Mesothelial cell of epicardium (in vitro differentiated cells): Measurements from ENCODE around the gene HAO1. TPM values are rescaled to one million over a fixed set of nuclear protein-coding genes. Genes with fewer than 3 reads are reported as not detected.

ENCODE experiments used
- DNase-seq, 2 experiments: peaks; one replicate each; pipeline ENCODE4 v3.0.0; 2021; ENCODE audit warnings: low spot score in 2 of 2; ENCODE audit not compliant: unreplicated experiment in 2 of 2
- H3K27ac Mint-ChIP-seq: 2 replicates; pipeline ENCODE4 v1.8.0; 2021; ENCODE audit warnings: mixed read lengths
- H3K27me3 Mint-ChIP-seq: 2 replicates; pipeline ENCODE4 v1.8.0; 2021; ENCODE audit warnings: low read depth, mixed read lengths
- H3K36me3 Mint-ChIP-seq: 2 replicates; pipeline ENCODE4 v1.8.0; 2021; ENCODE audit warnings: mixed read lengths
- H3K4me1 Mint-ChIP-seq: 2 replicates; pipeline ENCODE4 v1.8.0; 2021; ENCODE audit warnings: mixed read lengths
- H3K4me3 Mint-ChIP-seq: 2 replicates; pipeline ENCODE4 v1.8.0; 2021; ENCODE audit warnings: mild to moderate bottlenecking, moderate library complexity, mixed read lengths
- H3K9me3 Mint-ChIP-seq: 2 replicates; pipeline ENCODE4 v1.8.0; 2021; ENCODE audit warnings: mixed read lengths
- total RNA-seq: library from RNA; stranded (reverse); gene quantifications from 3 replicates; pipeline ENCODE4 v1.2.1, GENCODE V29; 2021
- TF ChIP-seq, protein P1 (sequence below): fragments of 200-600 bp; sonication (generic); IDR thresholded peaks from one replicate; pipeline ENCODE4 v1.5.0; 2021; ENCODE audit warnings: antibody characterized with exemption; ENCODE audit not compliant: unreplicated experiment

HAO1 gene
- total RNA-seq, 1 donor from 2014 or later, result not detected

GRCh38 chr20:7882076-7882475 is 58.2 kb downstream of the HAO1 start:
- H3K4me3 Mint-ChIP-seq, result no peak overlapping the region
- no peak for DNase-seq
- no peaks in the 10 kb centered on the region for H3K36me3 Mint-ChIP-seq
- TF ChIP-seq, protein P1, sequence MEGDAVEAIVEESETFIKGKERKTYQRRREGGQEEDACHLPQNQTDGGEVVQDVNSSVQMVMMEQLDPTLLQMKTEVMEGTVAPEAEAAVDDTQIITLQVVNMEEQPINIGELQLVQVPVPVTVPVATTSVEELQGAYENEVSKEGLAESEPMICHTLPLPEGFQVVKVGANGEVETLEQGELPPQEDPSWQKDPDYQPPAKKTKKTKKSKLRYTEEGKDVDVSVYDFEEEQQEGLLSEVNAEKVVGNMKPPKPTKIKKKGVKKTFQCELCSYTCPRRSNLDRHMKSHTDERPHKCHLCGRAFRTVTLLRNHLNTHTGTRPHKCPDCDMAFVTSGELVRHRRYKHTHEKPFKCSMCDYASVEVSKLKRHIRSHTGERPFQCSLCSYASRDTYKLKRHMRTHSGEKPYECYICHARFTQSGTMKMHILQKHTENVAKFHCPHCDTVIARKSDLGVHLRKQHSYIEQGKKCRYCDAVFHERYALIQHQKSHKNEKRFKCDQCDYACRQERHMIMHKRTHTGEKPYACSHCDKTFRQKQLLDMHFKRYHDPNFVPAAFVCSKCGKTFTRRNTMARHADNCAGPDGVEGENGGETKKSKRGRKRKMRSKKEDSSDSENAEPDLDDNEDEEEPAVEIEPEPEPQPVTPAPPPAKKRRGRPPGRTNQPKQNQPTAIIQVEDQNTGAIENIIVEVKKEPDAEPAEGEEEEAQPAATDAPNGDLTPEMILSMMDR, result no peak
- no peaks in the 10 kb centered on the region for H3K9me3 Mint-ChIP-seq
- no peak overlapping the region for H3K27ac Mint-ChIP-seq
- H3K27me3 Mint-ChIP-seq, result peaks cover 5% of the 10 kb centered on the region
- no peaks in the 10 kb centered on the region for H3K4me1 Mint-ChIP-seq

DNA sequence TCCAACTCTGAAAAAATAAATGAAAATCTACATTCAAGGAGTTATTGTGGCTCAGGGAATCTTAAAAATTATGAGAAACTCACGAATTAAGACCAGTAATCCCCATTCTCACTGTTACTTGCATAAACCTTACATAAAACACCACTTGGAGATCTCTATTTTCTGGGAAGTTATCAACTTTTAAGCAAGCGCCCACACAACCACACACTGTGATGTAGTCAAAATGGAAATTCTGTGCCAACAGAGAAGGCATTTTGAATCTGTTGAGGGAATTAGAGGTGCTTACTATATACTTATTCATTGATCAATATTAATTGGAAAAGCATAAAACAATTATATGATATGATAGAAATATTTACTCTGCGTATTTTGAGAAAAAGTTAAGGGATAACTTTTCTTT is 58.7 kb downstream of the HAO1 start:
- no peak overlapping the region for H3K4me3 Mint-ChIP-seq
- no peaks in the 10 kb centered on the region for H3K9me3 Mint-ChIP-seq
- no peak for DNase-seq
- H3K4me1 Mint-ChIP-seq, result no peaks in the 10 kb centered on the region
- H3K27me3 Mint-ChIP-seq, result peaks cover 5% of the 10 kb centered on the region
- H3K36me3 Mint-ChIP-seq, result no peaks in the 10 kb centered on the region
- TF ChIP-seq, protein P1, result no peak
- H3K27ac Mint-ChIP-seq, result no peak overlapping the region

DNA sequence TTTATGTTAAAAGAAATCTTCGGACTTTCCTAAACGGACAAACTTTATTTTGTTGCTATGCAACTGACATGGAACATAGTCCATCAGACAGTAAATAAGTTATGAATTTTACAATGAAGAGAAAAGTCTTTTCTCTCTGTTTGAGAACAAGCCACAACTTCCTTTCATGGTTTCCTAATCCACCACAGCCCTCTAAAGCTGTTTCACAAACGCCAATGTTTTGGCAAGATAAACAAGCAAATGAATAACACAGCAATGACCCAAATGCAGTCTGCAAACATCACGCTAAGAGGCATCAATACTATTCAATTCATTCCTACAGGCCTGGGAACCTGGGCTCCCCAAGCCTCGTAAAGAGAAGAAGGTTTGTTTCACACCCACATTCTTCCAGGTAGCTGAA is 60.4 kb downstream of the HAO1 start:
- Mint-ChIP-seq H3K4me3 (no peak overlapping the region), H3K27me3 (no peaks in the 10 kb centered on the region)

DNA sequence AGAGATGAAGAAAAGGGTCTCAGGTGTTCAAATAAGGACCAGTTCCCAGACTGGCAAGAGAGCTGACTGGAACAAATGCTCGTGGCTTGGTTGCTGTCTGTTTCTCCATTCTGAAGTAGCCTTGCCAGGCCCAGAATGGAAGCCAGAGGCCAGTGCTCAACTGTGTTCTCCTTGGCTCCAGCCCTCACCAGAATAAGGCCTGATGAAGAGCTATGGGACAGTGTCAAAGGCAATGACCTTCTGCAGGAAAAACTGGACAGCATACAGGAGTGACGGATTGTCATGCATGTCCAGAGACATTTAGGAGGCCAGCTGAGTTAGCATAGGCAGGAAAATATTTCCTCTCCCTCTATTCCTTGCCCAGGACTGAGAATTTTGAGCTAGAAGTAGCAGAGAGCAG is 72.2 kb downstream of the HAO1 start:
- Mint-ChIP-seq H3K9me3 (peaks cover 8% of the 10 kb centered on the region), H3K4me3 (no peak overlapping the region), H3K36me3 (no peaks in the 10 kb centered on the region), H3K27me3 (no peaks in the 10 kb centered on the region), H3K4me1 (peaks cover 7% of the 10 kb centered on the region), H3K27ac (no peak overlapping the region)
- DNase-seq, result no peak
- TF ChIP-seq, protein P1, result no peak

More for the DNA sequence above, 60.4 kb downstream of the HAO1 start:
- no peak overlapping the region for H3K27ac Mint-ChIP-seq
- no peaks in the 10 kb centered on the region for H3K9me3 Mint-ChIP-seq
- no peaks in the 10 kb centered on the region for H3K4me1 Mint-ChIP-seq
- no peaks in the 10 kb centered on the region for H3K36me3 Mint-ChIP-seq
- TF ChIP-seq, protein P1, result no peak
- DNase-seq, result no peak

DNA sequence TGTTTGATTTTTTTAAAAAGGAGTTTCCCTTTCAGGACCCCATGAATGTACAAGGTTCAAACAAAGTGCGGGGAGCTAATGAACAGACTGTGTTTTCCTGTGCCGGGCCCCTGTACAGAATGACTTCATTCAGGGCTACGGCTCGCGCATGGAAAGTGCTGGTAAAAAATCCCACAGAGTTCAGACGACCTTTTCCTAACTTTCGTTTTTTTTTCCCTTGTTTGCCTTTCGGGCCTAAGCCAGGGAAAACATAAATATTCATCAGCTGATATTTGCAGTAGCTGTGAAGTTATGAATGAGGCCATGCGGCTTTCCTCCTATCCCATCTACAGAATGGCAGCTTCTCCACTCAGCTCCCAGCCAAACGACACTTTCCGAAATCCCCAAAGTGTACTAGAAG is 74.0 kb downstream of the HAO1 start:
- no peak for DNase-seq
- no peak overlapping the region for H3K4me3 Mint-ChIP-seq
- TF ChIP-seq, protein P1, result no peak
- peaks cover 8% of the 10 kb centered on the region for H3K9me3 Mint-ChIP-seq
- peaks cover 7% of the 10 kb centered on the region for H3K4me1 Mint-ChIP-seq
- H3K27ac Mint-ChIP-seq, result no peak overlapping the region
- no peaks in the 10 kb centered on the region for H3K36me3 Mint-ChIP-seq
- H3K27me3 Mint-ChIP-seq, result peaks cover 2% of the 10 kb centered on the region

GRCh38 chr20:7859356-7859802 is 80.9 kb downstream of the HAO1 start:
- TF ChIP-seq, protein P1, result peak; percentile 43
- Mint-ChIP-seq H3K4me1 (peaks cover 2% of the 10 kb centered on the region), H3K27me3 (peaks cover 2% of the 10 kb centered on the region), H3K9me3 (no peaks in the 10 kb centered on the region), H3K36me3 (no peaks in the 10 kb centered on the region), H3K27ac (no peak overlapping the region), H3K4me3 (no peak overlapping the region)
- DNase-seq, result no peak
